Pancreas (tissue), 10 donors: ENCODE results near the gene SORCS2. TPM values are rescaled to one million over a fixed set of nuclear protein-coding genes. Genes with fewer than 3 reads are reported as not detected.

Experiments used
- ATAC-seq, 4 donors: fragments of 200-7000 bp; cut with Tn5 transposase; one replicate each; pipeline versions ENCODE4 v1.8.0 to v1.9.1; 2020; ENCODE audit warnings: mild to moderate bottlenecking in 4 of 4, moderate library complexity in 4 of 4
- DNase-seq, 6 donors: peaks; one replicate each; pipeline ENCODE4 v3.0.0-alpha.2; 2020
- FAIRE-seq: peaks from 2 replicates; lab custom pipeline; 2012; peaks lifted over from hg19 to GRCh38; lab: Jason Lieb, UNC
- H3K27ac ChIP-seq, 4 donors: fragments of 200-600 bp; sonication (generic); 1 replicate in 3 of 4; 2 replicates in 1 of 4; pipeline versions ENCODE4 v1.5.0 to v1.8.0; 2020
- H3K27me3 ChIP-seq, 4 donors: fragments of 200-600 bp; one replicate each; pipeline ENCODE4 v1.8.0; 2021
- H3K36me3 ChIP-seq, 3 donors: fragments of 200-600 bp; sonication (generic) in 1 of 3; one replicate each; pipeline versions ENCODE4 v1.5.0 to v1.8.0; 2020 to 2021
- H3K4me1 ChIP-seq, 3 donors: fragments of 200-600 bp; one replicate each; pipeline ENCODE4 v1.8.0; 2021
- H3K4me3 ChIP-seq, 4 donors: fragments of 200-600 bp; sonication (generic) in 2 of 4; one replicate each; pipeline versions ENCODE4 v1.5.0 to v1.8.0; 2020 to 2021
- H3K9me3 ChIP-seq, 4 donors: fragments of 200-600 bp; one replicate each; pipeline ENCODE4 v1.8.0; 2021
- WGBS, 2 donors: extraction: QIAGEN DNeasy Blood & Tissue Kit; methylation state at CpG; one replicate each; pipeline ENCODE4 v1.1.7; 2013; 5-methylcytosine and 5-hydroxymethylcytosine counted together
- intact Hi-C, 3 donors: fragments of 100-400 bp; cut with DNase I; formaldehyde crosslinking; loops; one replicate each; pipeline versions ENCODE4 v1.11.1 to v1.14.2; 2022
- polyA plus RNA-seq, 2 donors: library from polyadenylated mRNA; stranded (reverse); fragments of 200-250 nt; gene quantifications; one replicate each; pipeline ENCODE4 v1.2.3, GENCODE V29; 2013
- total RNA-seq, 6 donors: library from RNA; stranded (reverse); fragmentation: NEBNext Ultra II Directional in 4 of 6; extraction: Animal tissue kit (Norgen Biotek cat#: 25700) in 4 of 6; gene quantifications; one replicate each; pipeline versions ENCODE4 v1.2.1 to v1.2.4, GENCODE V29; 2021 to 2023
- TF ChIP-seq, protein P1 (sequence below), 4 donors: fragments of 200-600 bp; sonication (generic) in 3 of 4; IDR thresholded peaks; one replicate each; pipeline versions ENCODE4 v1.5.0 to v1.8.0; 2021; ENCODE audit warnings: antibody characterized with exemption in 4 of 4
- donor health status: healthy with polysubstance abuse.
- donor health status: DM: no; HTN: no; CAD: no; lungs with moderate emphysema.
- donor health status: DM: no; HTN: no; CAD: no.
- donor health status: control.
- donor health status: control.
- donor health status: Bipolar disorder and iron deficiency.
- donor health status: DM: yes; HTN: yes; CAD: no.
- donor health status: DM: no; HTN: no; CAD: no.
- donor health status: DM: no; HTN: no; CAD: no.
- donor health status: DM: yes; HTN: yes; CAD: no.

SORCS2 gene
- total and polyA plus RNA-seq, 8 donors, result 0.14 to 1.7 (median 0.42) TPM

DNA sequence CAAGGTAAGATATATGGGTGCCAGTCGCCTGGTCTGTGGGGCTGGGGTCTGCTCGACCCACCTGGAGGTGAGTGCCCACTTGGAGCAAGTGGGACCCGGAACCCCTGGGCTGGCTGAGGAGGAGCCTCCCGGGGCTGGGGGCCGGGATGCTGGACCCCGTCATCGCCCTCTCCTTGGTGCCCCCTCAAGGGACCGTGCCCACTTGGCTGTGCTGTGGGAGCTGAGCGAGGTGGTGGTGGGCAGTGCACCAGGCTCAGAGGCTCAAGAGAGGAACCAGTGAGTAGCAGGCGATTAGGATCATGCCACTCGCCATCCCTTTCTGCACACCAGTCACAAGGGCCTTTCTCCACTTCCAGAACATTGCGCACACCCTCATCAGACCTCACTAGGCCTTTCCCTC lies 446.2 kb downstream of the SORCS2 start:
- H3K4me3 ChIP-seq, result no peak overlapping the region
- no peaks in the 10 kb centered on the region for H3K36me3 ChIP-seq
- TF ChIP-seq, protein P1, sequence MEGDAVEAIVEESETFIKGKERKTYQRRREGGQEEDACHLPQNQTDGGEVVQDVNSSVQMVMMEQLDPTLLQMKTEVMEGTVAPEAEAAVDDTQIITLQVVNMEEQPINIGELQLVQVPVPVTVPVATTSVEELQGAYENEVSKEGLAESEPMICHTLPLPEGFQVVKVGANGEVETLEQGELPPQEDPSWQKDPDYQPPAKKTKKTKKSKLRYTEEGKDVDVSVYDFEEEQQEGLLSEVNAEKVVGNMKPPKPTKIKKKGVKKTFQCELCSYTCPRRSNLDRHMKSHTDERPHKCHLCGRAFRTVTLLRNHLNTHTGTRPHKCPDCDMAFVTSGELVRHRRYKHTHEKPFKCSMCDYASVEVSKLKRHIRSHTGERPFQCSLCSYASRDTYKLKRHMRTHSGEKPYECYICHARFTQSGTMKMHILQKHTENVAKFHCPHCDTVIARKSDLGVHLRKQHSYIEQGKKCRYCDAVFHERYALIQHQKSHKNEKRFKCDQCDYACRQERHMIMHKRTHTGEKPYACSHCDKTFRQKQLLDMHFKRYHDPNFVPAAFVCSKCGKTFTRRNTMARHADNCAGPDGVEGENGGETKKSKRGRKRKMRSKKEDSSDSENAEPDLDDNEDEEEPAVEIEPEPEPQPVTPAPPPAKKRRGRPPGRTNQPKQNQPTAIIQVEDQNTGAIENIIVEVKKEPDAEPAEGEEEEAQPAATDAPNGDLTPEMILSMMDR (IDR thresholded peaks at IDR 0.05), result no peak
- WGBS, 2 donors, result 83 to 91% methylated on average over 11 to 12 of the region's 12 CpGs
- H3K27me3 ChIP-seq, result no peaks in the 10 kb centered on the region
- ATAC-seq, result peak in 2 of 4 donors; percentile 12 to 36
- H3K9me3 ChIP-seq, result no peaks in the 10 kb centered on the region
- DNase-seq, result peak in 1 of 6 donors; percentile 43
- intact Hi-C loops, result no loop called here
- FAIRE-seq, result no peak
- no peak overlapping the region for H3K27ac ChIP-seq
- H3K4me1 ChIP-seq, result no peaks in the 10 kb centered on the region

DNA sequence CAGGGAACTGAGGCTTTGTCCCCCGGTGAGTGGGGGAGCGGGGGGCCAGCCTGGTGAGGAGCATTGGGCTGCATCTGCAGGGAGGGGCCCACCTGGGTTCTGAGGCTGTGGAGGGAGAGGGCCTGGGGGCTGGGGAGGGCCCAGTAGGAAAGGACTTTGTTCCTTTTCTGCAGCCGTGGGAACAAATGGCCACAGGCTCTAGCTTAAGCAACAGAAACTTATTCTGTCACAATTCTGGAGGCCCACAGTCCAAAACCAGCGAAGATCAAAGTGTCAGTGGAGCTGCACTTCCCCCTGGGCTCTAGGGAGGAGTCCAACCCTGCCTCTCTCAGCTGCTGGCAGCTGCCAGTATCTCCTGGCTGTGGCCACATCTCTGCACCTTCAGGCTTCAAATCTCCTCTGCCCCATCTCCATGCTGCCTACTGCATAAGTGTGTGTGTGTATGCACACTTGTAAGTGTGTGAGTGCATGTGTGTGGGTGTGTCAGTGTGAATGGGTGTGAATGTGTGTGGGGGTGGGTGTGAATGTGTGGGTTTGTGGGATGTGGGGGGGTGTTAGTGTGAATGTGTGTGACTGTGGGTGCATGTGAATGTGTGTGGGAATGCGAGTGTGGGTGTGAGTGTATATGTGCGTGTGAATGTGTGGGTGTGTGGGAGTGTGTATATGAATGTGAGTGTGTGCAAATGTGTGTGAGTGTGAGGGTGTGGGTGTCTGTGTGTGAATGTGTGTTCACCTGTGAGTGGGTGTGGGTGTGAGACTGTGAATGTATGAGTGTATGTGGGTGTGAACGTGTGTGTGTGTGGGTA lies 446.8 kb downstream of the SORCS2 start:
- DNase-seq, result peak in 1 of 6 donors; percentile 41
- no peak for FAIRE-seq
- TF ChIP-seq, protein P1 (IDR thresholded peaks at IDR 0.05), result no peak
- Histone ChIP-seq H3K9me3 (no peaks in the 10 kb centered on the region), H3K4me1 (no peaks in the 10 kb centered on the region), H3K27me3 (no peaks in the 10 kb centered on the region), H3K4me3 (no peak overlapping the region), H3K27ac (no peak overlapping the region), H3K36me3 (no peaks in the 10 kb centered on the region)
- 85% methylated on average over 7 of the region's 7 CpGs for WGBS, 2 donors
- intact Hi-C loops, result no loop called here
- ATAC-seq, result peak in 2 of 4 donors; percentile 44 to 68

DNA sequence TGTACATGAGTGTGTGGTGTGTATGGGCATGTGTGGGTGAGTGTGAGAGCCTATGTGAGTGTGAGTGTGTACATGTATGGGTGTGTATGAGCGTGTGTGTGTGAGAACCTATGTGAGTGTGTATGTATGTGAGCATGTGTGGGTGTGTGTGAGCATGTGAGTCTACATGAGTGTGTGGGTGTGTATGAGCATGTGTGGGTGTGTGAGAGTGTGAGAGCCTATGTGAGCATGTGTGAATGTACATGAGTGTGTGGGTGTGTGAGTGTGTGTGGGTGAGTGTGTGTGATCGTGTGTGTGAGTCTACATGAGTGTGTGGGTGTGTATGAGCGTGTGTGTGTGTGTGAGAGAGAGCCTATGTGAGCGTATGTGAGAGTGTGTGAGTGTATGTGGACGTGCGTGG lies 447.8 kb downstream of the SORCS2 start:
- no peak overlapping the region for H3K4me3 ChIP-seq
- H3K27me3 ChIP-seq, result no peaks in the 10 kb centered on the region
- H3K4me1 ChIP-seq, result no peaks in the 10 kb centered on the region
- no peak overlapping the region for H3K27ac ChIP-seq
- 66 to 76% methylated on average over 6 of the region's 6 CpGs for WGBS, 2 donors
- FAIRE-seq (no peak), DNase-seq (no peak), ATAC-seq (no peak)
- TF ChIP-seq, protein P1 (IDR thresholded peaks at IDR 0.05), result no peak
- intact Hi-C loops, result no loop called here
- no peaks in the 10 kb centered on the region for H3K9me3 ChIP-seq
- no peaks in the 10 kb centered on the region for H3K36me3 ChIP-seq

DNA sequence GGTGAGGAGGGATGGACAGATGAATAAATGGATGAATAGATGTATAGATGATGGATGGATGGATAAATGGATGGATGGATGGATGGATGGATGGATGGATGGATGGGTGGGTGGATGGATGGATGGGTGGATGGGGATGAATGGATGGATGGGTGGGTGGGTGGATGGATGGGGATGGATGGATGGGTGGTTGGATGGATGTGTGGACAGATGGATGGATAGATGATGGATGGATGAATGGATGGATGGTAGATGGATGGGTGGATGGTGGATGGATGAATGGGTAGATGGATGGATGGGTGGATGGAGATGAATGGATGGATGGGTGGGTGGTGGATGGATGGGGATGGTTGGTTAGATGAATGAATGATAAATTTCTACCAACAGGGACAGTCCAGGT lies 449.4 kb downstream of the SORCS2 start:
- TF ChIP-seq, protein P1 (IDR thresholded peaks at IDR 0.05), result no peak
- H3K9me3 ChIP-seq, result no peaks in the 10 kb centered on the region
- ATAC-seq (no peak), DNase-seq (no peak), FAIRE-seq (no peak)
- H3K4me1 ChIP-seq, result no peaks in the 10 kb centered on the region
- no peaks in the 10 kb centered on the region for H3K36me3 ChIP-seq
- no peaks in the 10 kb centered on the region for H3K27me3 ChIP-seq
- H3K4me3 ChIP-seq, result no peak overlapping the region
- intact Hi-C loops, result no loop called here
- no peak overlapping the region for H3K27ac ChIP-seq
